MM.1S (cell line): ENCODE data around the gene AGPAT3.

Source experiments
- DNase-seq: peaks from one replicate; pipeline ENCODE4 v3.0.0-alpha.2; 2015
- H2AFZ ChIP-seq: fragments of 300-600 bp; sonication (generic); 2 replicates; pipeline ENCODE4 v1.6.0; 2016; ENCODE audit warnings: antibody characterized with exemption, low read length
- H3F3A ChIP-seq: fragments of 300-600 bp; sonication (generic); 2 replicates; pipeline ENCODE4 v1.6.1; 2016; ENCODE audit warnings: mild to moderate bottlenecking, antibody characterized with exemption, low read length, moderate library complexity, mixed read lengths; ENCODE audit not compliant: insufficient read depth
- H3K27ac ChIP-seq: fragments of 300-600 bp; sonication (generic); 2 replicates; pipeline ENCODE4 v1.5.1; 2016; ENCODE audit warnings: mild to moderate bottlenecking, low read length
- H3K27me3 ChIP-seq: fragments of 300-600 bp; sonication (generic); replicated peaks from 2 replicates; pipeline ENCODE4 v1.6.0; 2016; ENCODE audit warnings: low read length; ENCODE audit not compliant: insufficient read depth
- H3K36me3 ChIP-seq: fragments of 300-600 bp; sonication (generic); replicated peaks from 2 replicates; pipeline ENCODE4 v1.6.1; 2016; ENCODE audit warnings: mild to moderate bottlenecking, low read length, mixed read lengths; ENCODE audit not compliant: insufficient read depth
- H3K4me1 ChIP-seq: fragments of 300-600 bp; sonication (generic); 2 replicates; pipeline ENCODE4 v1.6.1; 2016; ENCODE audit warnings: low read length, mixed read lengths
- H3K4me2 ChIP-seq: fragments of 300-600 bp; sonication (generic); 2 replicates; pipeline ENCODE4 v1.6.0; 2016; ENCODE audit warnings: low read depth, low read length
- H3K4me3 ChIP-seq: fragments of 300-600 bp; sonication (generic); 2 replicates; pipeline ENCODE4 v1.5.1; 2016; ENCODE audit warnings: low read length, mixed read lengths
- H3K79me2 ChIP-seq: fragments of 300-600 bp; sonication (generic); 2 replicates; pipeline ENCODE4 v1.6.1; 2016; ENCODE audit warnings: mixed run types, low read length, mixed read lengths
- H3K9ac ChIP-seq: fragments of 300-600 bp; sonication (generic); 2 replicates; pipeline ENCODE4 v1.6.1; 2016; ENCODE audit warnings: low read length, mixed read lengths
- H3K9me2 ChIP-seq: fragments of 300-600 bp; sonication (generic); replicated peaks from 2 replicates; pipeline ENCODE4 v1.6.1; 2016; ENCODE audit warnings: mild to moderate bottlenecking, low read length, mixed read lengths; ENCODE audit not compliant: insufficient read depth
- H3K9me3 ChIP-seq: fragments of 300-600 bp; sonication (generic); replicated peaks from 2 replicates; pipeline ENCODE4 v1.6.1; 2016; ENCODE audit warnings: mild to moderate bottlenecking, low read length, mixed read lengths; ENCODE audit not compliant: insufficient read depth
- H4K20me1 ChIP-seq: fragments of 300-600 bp; sonication (generic); 2 replicates; pipeline ENCODE4 v1.6.1; 2016; ENCODE audit warnings: mild to moderate bottlenecking, low read length, moderate library complexity, mixed read lengths; ENCODE audit not compliant: insufficient read depth
- EZH2 ChIP-seq: fragments of 300-600 bp; sonication (generic); optimal IDR thresholded peaks from 2 replicates; pipeline ENCODE3; 2017; ENCODE audit warnings: low read depth, mild to moderate bottlenecking, antibody characterized with exemption, low read length, mixed read lengths
- EZH2phosphoT487 ChIP-seq: fragments of 300-600 bp; sonication (generic); IDR thresholded peaks from 2 replicates; pipeline ENCODE4 v1.6.1; 2018; ENCODE audit warnings: antibody characterized with exemption, low read length
- TF ChIP-seq, protein P1 (sequence below): fragments of 300-600 bp; sonication (generic); IDR thresholded peaks from 2 replicates; pipeline ENCODE4 v1.5.1; 2016; ENCODE audit warnings: antibody characterized with exemption, low read length, mixed read lengths

AGPAT3 gene

DNA sequence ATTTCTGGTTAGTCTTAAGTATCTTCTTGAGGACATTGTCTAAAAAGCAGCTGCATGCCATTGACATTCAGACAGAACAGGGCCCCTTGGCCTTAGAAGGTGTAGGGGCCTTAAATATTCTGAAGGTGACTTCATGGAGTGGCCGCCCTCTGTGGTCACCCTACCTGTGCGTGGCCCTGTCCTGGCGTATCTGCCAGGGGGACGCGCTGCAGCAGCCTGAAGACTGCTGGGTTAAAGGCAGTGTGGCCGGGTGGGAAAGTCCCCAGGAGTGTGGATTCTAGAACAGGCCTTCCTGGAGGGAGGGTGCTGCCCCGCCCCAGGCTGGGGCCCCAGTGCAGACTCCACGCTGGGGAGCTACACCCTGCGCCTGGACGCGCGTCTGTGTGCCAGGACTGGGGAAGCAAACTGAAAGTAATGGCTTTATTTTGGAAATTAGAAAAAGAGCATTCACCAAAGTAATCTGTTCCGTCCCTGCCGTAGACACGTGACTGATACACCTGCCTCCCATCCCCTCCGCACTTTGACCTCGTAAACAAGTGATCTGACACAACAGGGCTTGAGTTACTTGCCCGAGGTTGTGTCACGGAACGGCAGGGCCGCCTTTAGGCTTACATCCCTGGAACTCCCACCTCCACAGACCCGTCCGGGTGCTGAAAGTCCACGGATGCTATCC is 1.8 kb downstream of the AGPAT3 start:
- Histone ChIP-seq H3K4me3 (peak overlapping the region; percentile 78), H3K9me3 (no peaks in the 10 kb centered on the region), H3K36me3 (no peaks in the 10 kb centered on the region; the same call in 1 of the 2 replicates), H3K27ac (peak overlapping the region; percentile 67), H3K9ac (peak overlapping the region; percentile 73; the same call in 1 of the 2 replicates), H3F3A (peaks cover 23% of the 10 kb centered on the region), H2AFZ (peak overlapping the region; percentile 42), H3K79me2 (peaks cover 62% of the 10 kb centered on the region), H3K27me3 (no peaks in the 10 kb centered on the region), H3K4me2 (peak overlapping the region; percentile 89), H4K20me1 (no peaks in the 10 kb centered on the region), H3K9me2 (no peaks in the 10 kb centered on the region), H3K4me1 (peaks cover 20% of the 10 kb centered on the region)
- peak; percentile 85 for DNase-seq
- TF ChIP-seq, protein P1, sequence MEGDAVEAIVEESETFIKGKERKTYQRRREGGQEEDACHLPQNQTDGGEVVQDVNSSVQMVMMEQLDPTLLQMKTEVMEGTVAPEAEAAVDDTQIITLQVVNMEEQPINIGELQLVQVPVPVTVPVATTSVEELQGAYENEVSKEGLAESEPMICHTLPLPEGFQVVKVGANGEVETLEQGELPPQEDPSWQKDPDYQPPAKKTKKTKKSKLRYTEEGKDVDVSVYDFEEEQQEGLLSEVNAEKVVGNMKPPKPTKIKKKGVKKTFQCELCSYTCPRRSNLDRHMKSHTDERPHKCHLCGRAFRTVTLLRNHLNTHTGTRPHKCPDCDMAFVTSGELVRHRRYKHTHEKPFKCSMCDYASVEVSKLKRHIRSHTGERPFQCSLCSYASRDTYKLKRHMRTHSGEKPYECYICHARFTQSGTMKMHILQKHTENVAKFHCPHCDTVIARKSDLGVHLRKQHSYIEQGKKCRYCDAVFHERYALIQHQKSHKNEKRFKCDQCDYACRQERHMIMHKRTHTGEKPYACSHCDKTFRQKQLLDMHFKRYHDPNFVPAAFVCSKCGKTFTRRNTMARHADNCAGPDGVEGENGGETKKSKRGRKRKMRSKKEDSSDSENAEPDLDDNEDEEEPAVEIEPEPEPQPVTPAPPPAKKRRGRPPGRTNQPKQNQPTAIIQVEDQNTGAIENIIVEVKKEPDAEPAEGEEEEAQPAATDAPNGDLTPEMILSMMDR: no peak
- TF ChIP-seq EZH2phosphoT487 (no peak), EZH2 (no peak)

DNA sequence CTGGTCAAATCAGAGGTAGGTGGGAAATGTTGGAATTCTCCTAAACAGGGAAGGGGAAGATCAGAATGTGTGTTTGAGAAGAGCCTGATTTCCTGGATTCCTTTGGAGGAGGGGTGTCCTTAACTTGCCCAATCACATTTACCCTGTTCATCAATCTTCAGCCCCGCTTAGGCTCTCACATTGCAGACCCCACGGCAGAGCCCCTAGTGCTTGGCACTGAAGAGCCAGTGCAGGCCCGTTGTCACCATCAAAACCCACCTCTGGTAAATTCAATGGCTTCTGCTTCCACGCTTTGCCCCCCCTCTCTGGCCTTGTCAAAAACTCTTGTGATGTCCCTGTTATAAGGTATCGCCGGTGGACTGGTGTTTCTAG is 2.3 kb downstream of the AGPAT3 start:
- H3K4me3 ChIP-seq: peak overlapping the region; percentile 78
- H3K4me2 ChIP-seq: peak overlapping the region; percentile 89
- H3K36me3 ChIP-seq: no peaks in the 10 kb centered on the region; the same call in 1 of the 2 replicates
- TF ChIP-seq EZH2 (no peak), EZH2phosphoT487 (no peak)
- TF ChIP-seq, protein P1: no peak
- H3K9ac ChIP-seq: peak overlapping the region; percentile 73; the same call in 1 of the 2 replicates
- H3K27me3 ChIP-seq: no peaks in the 10 kb centered on the region
- no peak for DNase-seq
- no peaks in the 10 kb centered on the region for H4K20me1 ChIP-seq
- peaks cover 68% of the 10 kb centered on the region for H3K79me2 ChIP-seq
- H3K9me2 ChIP-seq: no peaks in the 10 kb centered on the region
- H3K9me3 ChIP-seq: no peaks in the 10 kb centered on the region
- H2AFZ ChIP-seq: no peak overlapping the region
- peaks cover 23% of the 10 kb centered on the region for H3F3A ChIP-seq
- H3K4me1 ChIP-seq: peaks cover 17% of the 10 kb centered on the region
- peak overlapping the region; percentile 67; the same call in 1 of the 2 replicates for H3K27ac ChIP-seq

DNA sequence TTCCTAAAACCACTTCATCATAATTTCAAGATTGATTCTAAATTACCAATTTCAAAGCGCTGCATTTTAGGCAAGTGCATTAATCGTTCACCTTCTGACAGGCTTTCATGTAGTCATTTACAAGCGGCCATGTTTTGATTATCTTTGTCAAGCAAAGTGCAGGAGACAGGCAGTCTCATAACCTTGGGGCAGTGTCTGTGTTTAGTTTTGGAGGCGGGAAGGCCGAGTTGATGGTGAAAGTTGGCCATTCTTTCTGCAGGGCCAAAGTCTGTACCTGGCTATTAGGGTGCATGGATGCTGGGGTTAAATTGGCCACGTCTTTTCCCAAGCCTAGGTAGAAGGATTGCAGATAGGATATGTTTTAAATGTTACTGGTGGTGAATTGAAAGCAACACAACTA is 2.9 kb downstream of the AGPAT3 start:
- peaks cover 74% of the 10 kb centered on the region for H3K79me2 ChIP-seq
- TF ChIP-seq EZH2phosphoT487: no peak
- TF ChIP-seq EZH2: no peak
- TF ChIP-seq, protein P1: no peak
- H3F3A ChIP-seq: peaks cover 23% of the 10 kb centered on the region
- no peaks in the 10 kb centered on the region; the same call in 1 of the 2 replicates for H3K36me3 ChIP-seq
- no peak overlapping the region for H3K4me3 ChIP-seq
- no peak overlapping the region for H3K4me2 ChIP-seq
- peaks cover 17% of the 10 kb centered on the region for H3K4me1 ChIP-seq
- H2AFZ ChIP-seq: no peak overlapping the region
- no peaks in the 10 kb centered on the region for H3K27me3 ChIP-seq
- DNase-seq: no peak
- H3K27ac ChIP-seq: no peak overlapping the region
- no peaks in the 10 kb centered on the region for H3K9me2 ChIP-seq
- no peak overlapping the region for H3K9ac ChIP-seq
- no peaks in the 10 kb centered on the region for H3K9me3 ChIP-seq
- H4K20me1 ChIP-seq: no peaks in the 10 kb centered on the region
